HepG2 (cell line): ENCODE measurements around the gene CUEDC2. TPM values are rescaled to one million over a fixed set of nuclear protein-coding genes. Genes with fewer than 3 reads are reported as not detected.

ENCODE experiments used
- ATAC-seq: fragments of 200-7000 bp; cut with Tn5 transposase; 3 replicates; pipeline ENCODE4 v1.9.1; 2020; ENCODE audit warnings: mild to moderate bottlenecking, moderate library complexity
- BruUV-seq: library from RNA; stranded (reverse); fragments of 400-500 nt; replicated peaks from 2 replicates; lab custom pipeline; 2021; lab: Mats Ljungman, UMichigan
- CTCF ChIA-PET: fragments of 300-600 bp; formaldehyde crosslinking; extraction: SDS; loops from one replicate; lab custom pipeline; 2021; ENCODE audit warnings: low total read pairs, inconsistent platforms, low intra/inter-chr PET ratio; lab: Yijun Ruan, JAX
- POLR2A ChIA-PET: fragments of 350-600 bp; sonication (Branson Sonifier 250); formaldehyde crosslinking; loops from one replicate; lab custom pipeline; 2020; ENCODE audit warnings: antibody characterized with exemption, inconsistent platforms; lab: Yijun Ruan, JAX
- DNase-seq: peaks from one replicate; pipeline ENCODE4 v3.0.0-alpha.2; 2015; ENCODE audit warnings: low spot score
- FAIRE-seq: peaks from 3 replicates; lab custom pipeline; 2011; peaks lifted over from hg19 to GRCh38; lab: Jason Lieb, UNC
- H2AFZ ChIP-seq: one replicate; pipeline ENCODE4 v1.6.1; 2011; ENCODE audit warnings: low read length, inconsistent platforms
- H3K27ac ChIP-seq: fragments of 300-600 bp; 3 replicates; pipeline ENCODE4 v1.8.0; 2011; ENCODE audit warnings: mixed run types, mild to moderate bottlenecking, mixed read lengths, low read length, inconsistent platforms; ENCODE audit not compliant: insufficient read depth; ENCODE audit errors: extremely low read length
- H3K27me3 ChIP-seq, 2 experiments: fragments of 200-600 bp in 1 of 2; 2 replicates in 1 of 2; 3 replicates in 1 of 2; pipeline versions ENCODE4 v1.6.0 to v1.8.0; 2011; ENCODE audit warnings: low read length in 2 of 2, mild to moderate bottlenecking in 2 of 2, moderate library complexity in 2 of 2, inconsistent platforms in 1 of 2; ENCODE audit not compliant: insufficient read depth in 2 of 2, control insufficient read depth in 1 of 2
- H3K36me3 ChIP-seq, 2 experiments: fragments of 200-600 bp in 1 of 2; replicated peaks in 1 of 2; 2 replicates in 1 of 2; 3 replicates in 1 of 2; pipeline versions ENCODE4 v1.5.1 to v1.8.0; 2011; ENCODE audit warnings: low read length in 2 of 2, inconsistent platforms in 1 of 2; ENCODE audit not compliant: insufficient read depth in 2 of 2, control insufficient read depth in 1 of 2
- H3K4me1 ChIP-seq: 2 replicates; pipeline ENCODE4 v1.5.1; 2012; ENCODE audit warnings: low read length, inconsistent platforms; ENCODE audit not compliant: insufficient read depth
- H3K4me2 ChIP-seq: 2 replicates; pipeline ENCODE4 v1.6.0; 2011; ENCODE audit warnings: low read depth, low read length, inconsistent platforms
- H3K4me3 ChIP-seq, 3 experiments: fragments of 200-600 bp in 1 of 3; sonication (generic), shearing (Covaris generic) in 1 of 3; replicated peaks in 1 of 3; 2 replicates each; pipeline ENCODE4 v1.5.1; 2011 to 2016; ENCODE audit warnings: low read length in 3 of 3, inconsistent platforms in 2 of 3, low read depth in 2 of 3, mild to moderate bottlenecking in 2 of 3, control low read depth in 1 of 3, mixed read lengths in 1 of 3; ENCODE audit not compliant: insufficient read depth in 1 of 3
- H3K79me2 ChIP-seq: one replicate; pipeline ENCODE4 v1.6.1; 2011; ENCODE audit warnings: low read length, inconsistent platforms; ENCODE audit not compliant: insufficient read depth
- H3K9ac ChIP-seq: 2 replicates; pipeline ENCODE4 v1.6.0; 2011; ENCODE audit warnings: mild to moderate bottlenecking, low read depth, low read length, inconsistent platforms; ENCODE audit not compliant: insufficient read depth
- H3K9me3 ChIP-seq: 2 replicates; pipeline ENCODE4 v1.5.1; 2012; ENCODE audit warnings: mild to moderate bottlenecking, low read length
- H4K20me1 ChIP-seq: 2 replicates; pipeline ENCODE4 v1.6.0; 2011; ENCODE audit warnings: inconsistent platforms, mild to moderate bottlenecking, low read length, moderate library complexity; ENCODE audit not compliant: insufficient read depth
- GZF1 ChIP-seq: sonication (generic); formaldehyde crosslinking; IDR thresholded peaks from 2 replicates; pipeline ENCODE4 v1.5.1; 2020; ENCODE audit warnings: mild to moderate bottlenecking, missing genetic modification reagents
- HNRNPLL ChIP-seq: fragments of 200-400 bp; formaldehyde crosslinking; IDR thresholded peaks from 2 replicates; pipeline ENCODE4 v1.6.1; 2017; ENCODE audit warnings: mild to moderate bottlenecking, low read depth, low read length; ENCODE audit not compliant: poor library complexity, severe bottlenecking
- KAT2B ChIP-seq: fragments of 150-350 bp; IDR thresholded peaks from 2 replicates; pipeline ENCODE4 v1.6.1; 2014; ENCODE audit warnings: low read depth, low read length, borderline replicate concordance
- MIER2 ChIP-seq: IDR thresholded peaks from 2 replicates; pipeline ENCODE4 v1.6.1; 2016; ENCODE audit warnings: missing biosample characterization, missing genetic modification reagents
- NFE2L2 ChIP-seq: fragments of 150-350 bp; IDR thresholded peaks from 2 replicates; pipeline ENCODE4 v1.6.1; 2014; ENCODE audit warnings: low read length
- NONO ChIP-seq, 2 experiments: fragments of 450-650 bp in 1 of 2; sonication (generic) in 1 of 2; formaldehyde crosslinking in 1 of 2; IDR thresholded peaks in 1 of 2; conservative IDR thresholded peaks in 1 of 2; 2 replicates each; pipeline versions ENCODE4 v1.6.1 to v1.8.0; 2017 to 2022; ENCODE audit warnings: mild to moderate bottlenecking in 1 of 2, missing genetic modification reagents in 1 of 2, moderate library complexity in 1 of 2
- ZNF343 ChIP-seq: sonication (generic); formaldehyde crosslinking; IDR thresholded peaks from 2 replicates; pipeline ENCODE4 v1.4.0; 2020; ENCODE audit warnings: mild to moderate bottlenecking, missing genetic modification reagents
- ZNF773 ChIP-seq: sonication (generic); formaldehyde crosslinking; IDR thresholded peaks from 2 replicates; pipeline ENCODE4 v1.4.0; 2020; ENCODE audit warnings: missing genetic modification reagents, borderline replicate concordance
- WGBS: methylation state at CpG from one replicate; pipeline ENCODE4 v1.1.6; 2017; ENCODE audit warnings: low lambda C conversion rate; 5-methylcytosine and 5-hydroxymethylcytosine counted together
- in situ Hi-C: cut with HindIII; loops from 2 replicates; pipeline ENCODE4 v1.10.0; 2017; ENCODE audit warnings: low pct_unique_long_range_greater_than_20kb; ENCODE audit not compliant: extremely low pct_ligation_motif_present
- intact Hi-C: fragments of 100-400 bp; cut with micrococcal nuclease; formaldehyde crosslinking; loops from one replicate; pipeline ENCODE4 v1.10.0; 2022; ENCODE audit not compliant: unreplicated experiment
- polyA plus RNA-seq, 8 experiments: library from polyadenylated mRNA; depleted of rRNA in 3 of 8; stranded (reverse) in 7 of 8; unstranded in 1 of 8; fragments of >200 nt; fragmentation: Illumina TruSeq in 4 of 8; extraction: Trizol in 4 of 8; gene quantifications; 2 replicates each; pipeline versions ENCODE4 v1.2.1 to v1.2.3, GENCODE V29; 2011 to 2016; ENCODE audit warnings: low read depth in 4 of 8, missing spikeins in 1 of 8, mixed read lengths in 1 of 8; ENCODE audit not compliant: insufficient read depth in 1 of 8
- total RNA-seq, 5 experiments: library from RNA; depleted of rRNA; stranded (reverse); fragments of >200 nt; fragmentation: Illumina TruSeq; extraction: Trizol; gene quantifications; 2 replicates each; pipeline ENCODE4 v1.2.3, GENCODE V29; 2016; ENCODE audit warnings: low read depth in 1 of 5
- TF ChIP-seq, protein P1 (sequence below): sonication (generic); formaldehyde crosslinking; IDR thresholded peaks from 2 replicates; pipeline ENCODE4 v1.5.0; 2020; ENCODE audit warnings: mild to moderate bottlenecking, missing genetic modification reagents
- TF ChIP-seq, protein P2 (sequence below): sonication (generic); formaldehyde crosslinking; IDR thresholded peaks from 2 replicates; pipeline ENCODE4 v1.5.0; 2020; ENCODE audit warnings: missing genetic modification reagents
- TF ChIP-seq, protein P3 (sequence below): sonication (generic); formaldehyde crosslinking; IDR thresholded peaks from 2 replicates; pipeline ENCODE4 v1.4.0; 2020; ENCODE audit warnings: missing genetic modification reagents, borderline replicate concordance

The CUEDC2 gene
- total and polyA plus RNA-seq, 2 of the 13 experiments (the other 11 are each of a cell fraction or from before 2014, with no cell fraction given): 13.1 to 18.4 TPM

DNA sequence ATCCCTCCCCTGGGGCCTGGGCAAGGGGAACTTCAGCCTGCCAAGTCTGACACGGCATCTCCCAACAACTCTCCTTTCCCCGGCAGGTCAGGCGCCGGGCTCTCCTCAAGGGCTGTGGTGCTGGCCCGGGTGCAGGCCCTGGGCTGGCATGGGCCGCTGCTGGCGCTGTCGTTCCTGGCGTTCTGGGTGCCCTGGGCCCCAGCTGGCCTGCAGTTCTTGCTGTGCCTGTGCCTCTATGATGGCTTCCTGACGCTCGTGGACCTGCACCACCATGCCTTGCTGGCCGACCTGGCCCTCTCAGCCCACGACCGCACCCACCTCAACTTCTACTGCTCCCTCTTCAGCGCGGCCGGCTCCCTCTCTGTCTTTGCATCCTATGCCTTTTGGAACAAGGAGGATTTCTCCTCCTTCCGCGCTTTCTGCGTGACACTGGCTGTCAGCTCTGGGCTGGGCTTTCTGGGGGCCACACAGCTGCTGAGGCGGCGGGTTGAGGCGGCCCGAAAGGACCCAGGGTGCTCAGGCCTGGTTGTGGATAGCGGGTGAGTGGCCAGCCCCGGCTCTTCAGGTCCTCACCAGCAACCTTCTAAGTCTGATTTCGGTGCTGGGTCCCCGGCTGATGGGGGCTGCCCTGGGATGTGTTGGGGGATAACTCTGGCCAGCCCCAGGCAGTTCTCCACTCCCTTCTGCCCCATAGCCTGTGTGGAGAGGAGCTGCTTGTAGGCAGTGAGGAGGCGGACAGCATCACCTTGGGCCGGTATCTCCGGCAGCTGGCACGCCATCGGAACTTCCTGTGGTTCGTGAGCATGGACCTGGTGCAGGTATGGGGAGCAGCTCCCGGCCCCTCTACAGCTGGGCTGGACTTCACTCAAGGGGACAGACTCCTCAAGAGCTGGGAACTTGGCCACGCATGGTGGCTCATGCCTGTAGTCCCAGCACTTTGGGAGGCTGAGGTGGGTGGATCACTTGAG lies 38.5 kb upstream of the CUEDC2 start:
- Histone ChIP-seq H3K36me3 (no peaks in the 10 kb centered on the region), H3K4me3 (no peak overlapping the region), H4K20me1 (no peaks in the 10 kb centered on the region), H3K79me2 (no peaks in the 10 kb centered on the region), H3K9ac (no peak overlapping the region), H3K4me1 (no peaks in the 10 kb centered on the region), H3K9me3 (no peaks in the 10 kb centered on the region), H3K27me3 (no peaks in the 10 kb centered on the region), H3K27ac (no peak overlapping the region), H3K4me2 (no peak overlapping the region), H2AFZ (no peak overlapping the region)
- WGBS: 95% methylated on average over 19 of the region's 36 CpGs
- intact Hi-C loops (no loop called here), in situ Hi-C loops (loop anchor here (10.0 kb wide), 1 partner anchor 66 kb away; no protein-coding TSS in a partner anchor)
- no peak for ATAC-seq
- FAIRE-seq: no peak
- CTCF ChIA-PET: no interaction called here
- no peak for DNase-seq
- BruUV-seq: no TSS peak
- POLR2A ChIA-PET: no interaction called here
- no peak for TF ChIP-seq NFE2L2
- TF ChIP-seq KAT2B: no peak
- no peak for TF ChIP-seq MIER2
- TF ChIP-seq HNRNPLL: no peak
- TF ChIP-seq GZF1: no peak
- TF ChIP-seq NONO (IDR thresholded peaks at IDR 0.05): no peak
- no peak for TF ChIP-seq NONO (CRISPR knock-in tag; conservative IDR thresholded peaks at IDR 0.05)
- no peak for TF ChIP-seq ZNF773 (CRISPR knock-in tag)
- no peak for TF ChIP-seq ZNF343 (CRISPR knock-in tag)
- TF ChIP-seq, protein P1, sequence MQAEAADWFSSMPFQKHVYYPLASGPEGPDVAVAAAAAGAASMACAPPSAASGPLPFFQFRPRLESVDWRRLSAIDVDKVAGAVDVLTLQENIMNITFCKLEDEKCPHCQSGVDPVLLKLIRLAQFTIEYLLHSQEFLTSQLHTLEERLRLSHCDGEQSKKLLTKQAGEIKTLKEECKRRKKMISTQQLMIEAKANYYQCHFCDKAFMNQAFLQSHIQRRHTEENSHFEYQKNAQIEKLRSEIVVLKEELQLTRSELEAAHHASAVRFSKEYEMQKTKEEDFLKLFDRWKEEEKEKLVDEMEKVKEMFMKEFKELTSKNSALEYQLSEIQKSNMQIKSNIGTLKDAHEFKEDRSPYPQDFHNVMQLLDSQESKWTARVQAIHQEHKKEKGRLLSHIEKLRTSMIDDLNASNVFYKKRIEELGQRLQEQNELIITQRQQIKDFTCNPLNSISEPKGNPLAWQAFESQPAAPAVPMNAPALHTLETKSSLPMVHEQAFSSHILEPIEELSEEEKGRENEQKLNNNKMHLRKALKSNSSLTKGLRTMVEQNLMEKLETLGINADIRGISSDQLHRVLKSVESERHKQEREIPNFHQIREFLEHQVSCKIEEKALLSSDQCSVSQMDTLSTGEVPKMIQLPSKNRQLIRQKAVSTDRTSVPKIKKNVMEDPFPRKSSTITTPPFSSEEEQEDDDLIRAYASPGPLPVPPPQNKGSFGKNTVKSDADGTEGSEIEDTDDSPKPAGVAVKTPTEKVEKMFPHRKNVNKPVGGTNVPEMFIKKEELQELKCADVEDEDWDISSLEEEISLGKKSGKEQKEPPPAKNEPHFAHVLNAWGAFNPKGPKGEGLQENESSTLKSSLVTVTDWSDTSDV (CRISPR knock-in tag): no peak
- TF ChIP-seq, protein P2, sequence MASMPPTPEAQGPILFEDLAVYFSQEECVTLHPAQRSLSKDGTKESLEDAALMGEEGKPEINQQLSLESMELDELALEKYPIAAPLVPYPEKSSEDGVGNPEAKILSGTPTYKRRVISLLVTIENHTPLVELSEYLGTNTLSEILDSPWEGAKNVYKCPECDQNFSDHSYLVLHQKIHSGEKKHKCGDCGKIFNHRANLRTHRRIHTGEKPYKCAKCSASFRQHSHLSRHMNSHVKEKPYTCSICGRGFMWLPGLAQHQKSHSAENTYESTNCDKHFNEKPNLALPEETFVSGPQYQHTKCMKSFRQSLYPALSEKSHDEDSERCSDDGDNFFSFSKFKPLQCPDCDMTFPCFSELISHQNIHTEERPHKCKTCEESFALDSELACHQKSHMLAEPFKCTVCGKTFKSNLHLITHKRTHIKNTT (CRISPR knock-in tag): no peak
- TF ChIP-seq, protein P3, sequence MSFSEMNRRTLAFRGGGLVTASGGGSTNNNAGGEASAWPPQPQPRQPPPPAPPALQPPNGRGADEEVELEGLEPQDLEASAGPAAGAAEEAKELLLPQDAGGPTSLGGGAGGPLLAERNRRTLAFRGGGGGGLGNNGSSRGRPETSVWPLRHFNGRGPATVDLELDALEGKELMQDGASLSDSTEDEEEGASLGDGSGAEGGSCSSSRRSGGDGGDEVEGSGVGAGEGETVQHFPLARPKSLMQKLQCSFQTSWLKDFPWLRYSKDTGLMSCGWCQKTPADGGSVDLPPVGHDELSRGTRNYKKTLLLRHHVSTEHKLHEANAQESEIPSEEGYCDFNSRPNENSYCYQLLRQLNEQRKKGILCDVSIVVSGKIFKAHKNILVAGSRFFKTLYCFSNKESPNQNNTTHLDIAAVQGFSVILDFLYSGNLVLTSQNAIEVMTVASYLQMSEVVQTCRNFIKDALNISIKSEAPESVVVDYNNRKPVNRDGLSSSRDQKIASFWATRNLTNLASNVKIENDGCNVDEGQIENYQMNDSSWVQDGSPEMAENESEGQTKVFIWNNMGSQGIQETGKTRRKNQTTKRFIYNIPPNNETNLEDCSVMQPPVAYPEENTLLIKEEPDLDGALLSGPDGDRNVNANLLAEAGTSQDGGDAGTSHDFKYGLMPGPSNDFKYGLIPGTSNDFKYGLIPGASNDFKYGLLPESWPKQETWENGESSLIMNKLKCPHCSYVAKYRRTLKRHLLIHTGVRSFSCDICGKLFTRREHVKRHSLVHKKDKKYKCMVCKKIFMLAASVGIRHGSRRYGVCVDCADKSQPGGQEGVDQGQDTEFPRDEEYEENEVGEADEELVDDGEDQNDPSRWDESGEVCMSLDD: no peak
